OCI-LY1 (cell line): ENCODE data around the gene CEACAM16.

Source experiments
- H2AFZ ChIP-seq: fragments of 200-600 bp; sonication (generic), shearing (Covaris generic); 2 replicates; pipeline ENCODE4 v1.6.0; 2014; ENCODE audit warnings: antibody characterized with exemption, mild to moderate bottlenecking, low read length
- H3F3A ChIP-seq: fragments of 200-600 bp; sonication (generic), shearing (Covaris generic); 2 replicates; pipeline ENCODE4 v1.6.0; 2014; ENCODE audit warnings: mild to moderate bottlenecking, antibody characterized with exemption, low read length, moderate library complexity; ENCODE audit not compliant: insufficient read depth
- H3K27ac ChIP-seq: fragments of 200-600 bp; sonication (generic); 2 replicates; pipeline ENCODE4 v1.5.1; 2014; ENCODE audit warnings: low read length, mixed run types, mild to moderate bottlenecking, low read depth; ENCODE audit not compliant: poor library complexity, severe bottlenecking
- H3K27me3 ChIP-seq: fragments of 200-600 bp; sonication (generic); 2 replicates; pipeline ENCODE4 v1.6.0; 2014; ENCODE audit warnings: antibody characterized with exemption, mild to moderate bottlenecking, low read length, moderate library complexity; ENCODE audit not compliant: insufficient read depth
- H3K36me3 ChIP-seq: fragments of 200-600 bp; sonication (generic); 2 replicates; pipeline ENCODE4 v1.6.1; 2014; ENCODE audit warnings: mild to moderate bottlenecking, antibody characterized with exemption, low read length, moderate library complexity, mixed read lengths; ENCODE audit not compliant: insufficient read depth
- H3K4me1 ChIP-seq: fragments of 200-600 bp; sonication (generic); 2 replicates; pipeline ENCODE4 v1.5.1; 2014; ENCODE audit warnings: mild to moderate bottlenecking, low read length, moderate library complexity; ENCODE audit not compliant: insufficient read depth, severe bottlenecking
- H3K4me2 ChIP-seq: fragments of 200-600 bp; sonication (generic), shearing (Covaris generic); 2 replicates; pipeline ENCODE4 v1.6.1; 2014; ENCODE audit warnings: low read length
- H3K4me3 ChIP-seq: fragments of 200-600 bp; sonication (generic); 2 replicates; pipeline ENCODE4 v1.5.1; 2014; ENCODE audit warnings: low read length, low read depth, mild to moderate bottlenecking, mixed read lengths; ENCODE audit not compliant: poor library complexity, severe bottlenecking
- H3K79me2 ChIP-seq: fragments of 200-600 bp; shearing (Covaris generic); 2 replicates; pipeline ENCODE4 v1.6.1; 2016; ENCODE audit warnings: mixed run types, low read length, mixed read lengths; ENCODE audit not compliant: insufficient read depth
- H3K9ac ChIP-seq: fragments of 200-600 bp; sonication (generic), shearing (Covaris generic); 2 replicates; pipeline ENCODE4 v1.6.1; 2014; ENCODE audit warnings: mild to moderate bottlenecking, low read length, mixed read lengths
- H3K9me2 ChIP-seq: fragments of 200-600 bp; sonication (generic), shearing (Covaris generic); 2 replicates; pipeline ENCODE4 v1.6.1; 2014; ENCODE audit warnings: low read depth, mild to moderate bottlenecking, low read length, mixed read lengths
- H3K9me3 ChIP-seq: fragments of 200-600 bp; shearing (Covaris generic); 2 replicates; pipeline ENCODE4 v1.6.1; 2014; ENCODE audit warnings: low read length, mixed read lengths
- H4K20me1 ChIP-seq: fragments of 200-600 bp; sonication (generic), shearing (Covaris generic); 2 replicates; pipeline ENCODE4 v1.6.0; 2016; ENCODE audit warnings: mild to moderate bottlenecking, low read length; ENCODE audit not compliant: insufficient read depth
- EZH2 ChIP-seq: fragments of 200-600 bp; sonication (generic), shearing (Covaris generic); IDR thresholded peaks from 2 replicates; pipeline ENCODE4 v1.8.0; 2017; ENCODE audit warnings: borderline replicate concordance, mixed run types, mild to moderate bottlenecking, antibody characterized with exemption, low read length, moderate library complexity, mixed read lengths
- TF ChIP-seq, protein P1 (sequence below): fragments of 200-600 bp; sonication (generic), shearing (Covaris generic); IDR thresholded peaks from 2 replicates; pipeline ENCODE4 v1.5.1; 2017; ENCODE audit warnings: mild to moderate bottlenecking, antibody characterized with exemption, low read length, moderate library complexity, mixed read lengths

The CEACAM16 gene

DNA sequence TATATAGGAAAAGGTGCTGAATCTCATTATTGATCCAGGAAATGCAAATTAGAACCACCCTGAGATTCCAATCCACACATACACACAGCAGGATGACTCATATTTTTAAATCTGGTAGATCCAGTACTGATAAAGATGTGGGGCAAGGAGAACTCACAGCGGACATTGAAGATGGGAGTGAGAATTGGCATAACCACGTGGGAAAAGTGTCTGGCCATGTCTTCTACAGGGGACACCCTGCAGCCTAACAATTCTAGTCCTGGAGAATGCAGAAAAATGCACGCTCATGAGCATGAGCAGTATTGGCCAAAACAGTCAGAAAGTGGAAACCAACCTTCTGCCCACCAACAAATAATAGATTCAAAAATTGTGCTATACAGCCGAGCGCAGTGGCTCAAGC, 36.1 kb downstream of the CEACAM16 start:
- Histone ChIP-seq H3F3A (no peaks in the 10 kb centered on the region), H3K9ac (no peak overlapping the region), H3K36me3 (no peaks in the 10 kb centered on the region), H3K9me3 (no peaks in the 10 kb centered on the region), H4K20me1 (no peaks in the 10 kb centered on the region), H3K27me3 (peaks cover 5% of the 10 kb centered on the region; the same call in 1 of the 2 replicates), H3K27ac (no peak overlapping the region), H3K4me1 (no peaks in the 10 kb centered on the region), H3K4me2 (no peak overlapping the region), H3K9me2 (no peaks in the 10 kb centered on the region), H3K79me2 (no peaks in the 10 kb centered on the region), H3K4me3 (no peak overlapping the region), H2AFZ (no peak overlapping the region)
- no peak for TF ChIP-seq EZH2
- TF ChIP-seq, protein P1, sequence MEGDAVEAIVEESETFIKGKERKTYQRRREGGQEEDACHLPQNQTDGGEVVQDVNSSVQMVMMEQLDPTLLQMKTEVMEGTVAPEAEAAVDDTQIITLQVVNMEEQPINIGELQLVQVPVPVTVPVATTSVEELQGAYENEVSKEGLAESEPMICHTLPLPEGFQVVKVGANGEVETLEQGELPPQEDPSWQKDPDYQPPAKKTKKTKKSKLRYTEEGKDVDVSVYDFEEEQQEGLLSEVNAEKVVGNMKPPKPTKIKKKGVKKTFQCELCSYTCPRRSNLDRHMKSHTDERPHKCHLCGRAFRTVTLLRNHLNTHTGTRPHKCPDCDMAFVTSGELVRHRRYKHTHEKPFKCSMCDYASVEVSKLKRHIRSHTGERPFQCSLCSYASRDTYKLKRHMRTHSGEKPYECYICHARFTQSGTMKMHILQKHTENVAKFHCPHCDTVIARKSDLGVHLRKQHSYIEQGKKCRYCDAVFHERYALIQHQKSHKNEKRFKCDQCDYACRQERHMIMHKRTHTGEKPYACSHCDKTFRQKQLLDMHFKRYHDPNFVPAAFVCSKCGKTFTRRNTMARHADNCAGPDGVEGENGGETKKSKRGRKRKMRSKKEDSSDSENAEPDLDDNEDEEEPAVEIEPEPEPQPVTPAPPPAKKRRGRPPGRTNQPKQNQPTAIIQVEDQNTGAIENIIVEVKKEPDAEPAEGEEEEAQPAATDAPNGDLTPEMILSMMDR, result no peak

DNA sequence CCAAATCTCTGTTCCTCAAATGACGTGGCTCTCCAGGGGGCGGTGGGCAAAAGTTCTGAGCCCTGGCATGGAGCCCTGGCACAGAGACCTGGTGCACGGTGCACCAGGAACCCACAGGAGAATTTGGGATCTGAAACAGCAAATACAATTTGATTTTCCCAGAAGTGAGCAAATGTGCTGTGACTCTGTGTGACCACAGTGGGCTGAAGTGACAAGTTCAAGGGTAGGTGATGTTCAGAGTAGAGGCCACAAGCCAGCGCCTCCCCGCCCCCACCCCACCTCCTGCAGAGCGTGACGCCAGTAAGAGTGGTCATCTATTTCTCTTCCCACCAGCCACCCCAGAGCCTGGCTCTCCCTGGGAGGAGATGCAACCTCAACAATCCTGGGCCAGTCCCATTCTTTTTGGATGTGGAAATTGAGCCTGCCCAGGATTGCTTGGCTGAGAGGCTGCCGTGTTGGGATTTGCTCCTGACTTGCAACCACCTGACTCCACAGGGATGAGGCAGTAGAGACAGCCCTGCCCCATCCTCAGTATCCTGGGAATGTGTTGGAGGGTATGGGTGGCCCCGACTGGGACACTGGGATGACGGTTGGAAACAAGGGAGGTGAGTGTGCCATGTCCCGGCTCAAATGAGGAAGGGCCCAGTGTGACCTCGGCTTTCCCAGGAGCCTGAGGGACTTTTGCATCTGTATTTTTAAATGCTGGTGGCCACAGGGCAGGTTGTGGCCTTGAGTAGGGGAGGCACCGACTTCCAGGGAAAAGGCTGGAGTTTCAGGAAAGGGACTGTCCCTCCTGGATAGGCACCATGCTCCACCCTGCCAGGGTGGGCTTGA, 38.5 kb downstream of the CEACAM16 start:
- Histone ChIP-seq H2AFZ (no peak overlapping the region), H3K27me3 (no peaks in the 10 kb centered on the region), H3K27ac (no peak overlapping the region), H3F3A (no peaks in the 10 kb centered on the region), H4K20me1 (no peaks in the 10 kb centered on the region), H3K36me3 (no peaks in the 10 kb centered on the region), H3K9me3 (no peaks in the 10 kb centered on the region), H3K4me3 (no peak overlapping the region), H3K4me2 (no peak overlapping the region), H3K4me1 (peaks cover 3% of the 10 kb centered on the region), H3K9me2 (no peaks in the 10 kb centered on the region), H3K79me2 (no peaks in the 10 kb centered on the region), H3K9ac (no peak overlapping the region)
- TF ChIP-seq, protein P1, result no peak
- TF ChIP-seq EZH2, result no peak

DNA sequence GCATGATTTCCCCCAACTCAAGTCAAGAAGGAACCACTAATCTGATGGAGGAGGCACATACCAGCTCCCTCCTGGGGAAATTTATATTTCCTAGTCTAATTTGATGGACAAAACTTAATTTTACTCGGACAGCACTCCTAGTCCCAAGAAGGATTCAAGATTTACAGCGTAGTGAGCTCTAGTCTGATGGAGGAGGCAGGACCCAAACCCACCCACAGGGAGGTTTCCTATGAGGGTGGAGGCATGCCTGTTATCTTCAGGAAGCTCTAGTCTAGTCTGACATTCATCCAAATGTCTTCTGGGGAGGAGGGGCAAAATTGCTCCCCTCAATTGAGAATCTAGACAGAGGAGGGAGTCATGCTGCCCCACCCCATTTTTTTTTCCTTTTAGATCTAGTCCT, 39.2 kb downstream of the CEACAM16 start:
- no peak overlapping the region for H3K9ac ChIP-seq
- no peak for TF ChIP-seq EZH2
- TF ChIP-seq, protein P1, result no peak
- H3K36me3 ChIP-seq, result no peaks in the 10 kb centered on the region
- no peaks in the 10 kb centered on the region for H3F3A ChIP-seq
- H3K9me3 ChIP-seq, result no peaks in the 10 kb centered on the region
- H3K27me3 ChIP-seq, result no peaks in the 10 kb centered on the region
- H3K4me2 ChIP-seq, result no peak overlapping the region
- peaks cover 3% of the 10 kb centered on the region for H3K4me1 ChIP-seq
- no peak overlapping the region for H3K4me3 ChIP-seq
- H4K20me1 ChIP-seq, result no peaks in the 10 kb centered on the region
- no peaks in the 10 kb centered on the region for H3K9me2 ChIP-seq
- H2AFZ ChIP-seq, result no peak overlapping the region
- H3K27ac ChIP-seq, result no peak overlapping the region
- H3K79me2 ChIP-seq, result no peaks in the 10 kb centered on the region
